EL (cell line): ENCODE data around the gene REX1BD.

Source experiments
- DNase-seq: peaks from one replicate; pipeline ENCODE4 v3.0.0-alpha.2; 2016

REX1BD gene

GRCh38 chr19:18618236-18618635 is 29.6 kb downstream of the REX1BD start:
- DNase-seq: no peak

- DNase-seq: no peak
Observed at GRCh38 chr19:18620311-18620710, 31.7 kb downstream of the REX1BD start.

GRCh38 chr19:18620902-18621301 is 32.3 kb downstream of the REX1BD start:
- no peak for DNase-seq

GRCh38 chr19:18626906-18627305 is 38.3 kb downstream of the REX1BD start:
- DNase-seq: no peak

GRCh38 chr19:18629166-18630088 is 40.8 kb downstream of the REX1BD start:
- no peak for DNase-seq

GRCh38 chr19:18633321-18633720 is 44.7 kb downstream of the REX1BD start:
- no peak for DNase-seq

GRCh38 chr19:18634612-18635297 is 46.2 kb downstream of the REX1BD start:
- no peak for DNase-seq

- no peak for DNase-seq
Observed at GRCh38 chr19:18635831-18636182, 47.2 kb downstream of the REX1BD start.

- DNase-seq: peak; percentile 96
Observed at GRCh38 chr19:18636183-18636968, 47.8 kb downstream of the REX1BD start.

GRCh38 chr19:18636969-18637629 is 48.5 kb downstream of the REX1BD start, which contains the start of gene KLHL26:
Gene KLHL26 (plus strand): TSS chr19:18637028. CDS start chr19:18637055, 27 bp downstream.
- DNase-seq: no peak

GRCh38 chr19:18637673-18638630 is 49.4 kb downstream of the REX1BD start:
- no peak for DNase-seq

GRCh38 chr19:18639706-18640243 is 51.2 kb downstream of the REX1BD start:
- no peak for DNase-seq
